ENCODE measurements around the gene ACBD7. TPM values are rescaled to one million over a fixed set of nuclear protein-coding genes. Genes with fewer than 3 reads are reported as not detected.

Gene ACBD7
- total RNA-seq, 1 donor from 2014 or later: not detected

DNA sequence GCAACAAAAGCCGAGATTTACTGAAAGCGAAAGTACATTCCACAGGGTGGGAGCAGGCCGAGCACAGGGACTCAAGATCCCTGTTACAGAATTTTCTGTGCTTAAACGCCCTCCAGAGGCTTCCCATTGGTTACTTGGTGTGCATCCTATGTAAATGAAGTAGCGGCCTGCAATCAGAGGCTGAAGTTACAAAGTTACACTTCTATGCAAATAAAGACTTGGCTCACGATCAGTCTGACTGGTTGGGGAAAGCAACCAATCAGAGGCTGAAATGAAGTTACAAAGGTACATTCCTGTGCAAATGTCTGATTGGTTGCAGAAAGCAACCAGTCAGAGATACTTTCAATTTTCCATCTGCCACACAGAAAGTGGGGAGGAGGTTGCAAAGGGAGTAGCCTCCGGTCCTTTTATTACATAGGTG is 4.1 kb downstream of the ACBD7 start:
- Histone ChIP-seq H3K36me3 (no peaks in the 10 kb centered on the region), H3K9me3 (no peaks in the 10 kb centered on the region), H3K27ac (peak overlapping the region; percentile 72), H3K27me3 (no peaks in the 10 kb centered on the region), H3K4me1 (peaks cover 7% of the 10 kb centered on the region), H3K4me3 (peak overlapping the region; percentile 55)
- intact Hi-C loops (cut with DNase I): no loop called here
- TF ChIP-seq, protein P1, sequence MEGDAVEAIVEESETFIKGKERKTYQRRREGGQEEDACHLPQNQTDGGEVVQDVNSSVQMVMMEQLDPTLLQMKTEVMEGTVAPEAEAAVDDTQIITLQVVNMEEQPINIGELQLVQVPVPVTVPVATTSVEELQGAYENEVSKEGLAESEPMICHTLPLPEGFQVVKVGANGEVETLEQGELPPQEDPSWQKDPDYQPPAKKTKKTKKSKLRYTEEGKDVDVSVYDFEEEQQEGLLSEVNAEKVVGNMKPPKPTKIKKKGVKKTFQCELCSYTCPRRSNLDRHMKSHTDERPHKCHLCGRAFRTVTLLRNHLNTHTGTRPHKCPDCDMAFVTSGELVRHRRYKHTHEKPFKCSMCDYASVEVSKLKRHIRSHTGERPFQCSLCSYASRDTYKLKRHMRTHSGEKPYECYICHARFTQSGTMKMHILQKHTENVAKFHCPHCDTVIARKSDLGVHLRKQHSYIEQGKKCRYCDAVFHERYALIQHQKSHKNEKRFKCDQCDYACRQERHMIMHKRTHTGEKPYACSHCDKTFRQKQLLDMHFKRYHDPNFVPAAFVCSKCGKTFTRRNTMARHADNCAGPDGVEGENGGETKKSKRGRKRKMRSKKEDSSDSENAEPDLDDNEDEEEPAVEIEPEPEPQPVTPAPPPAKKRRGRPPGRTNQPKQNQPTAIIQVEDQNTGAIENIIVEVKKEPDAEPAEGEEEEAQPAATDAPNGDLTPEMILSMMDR (IDR thresholded peaks at IDR 0.05): peak; percentile 6
- ATAC-seq (peak; percentile 76), DNase-seq (no peak)

DNA sequence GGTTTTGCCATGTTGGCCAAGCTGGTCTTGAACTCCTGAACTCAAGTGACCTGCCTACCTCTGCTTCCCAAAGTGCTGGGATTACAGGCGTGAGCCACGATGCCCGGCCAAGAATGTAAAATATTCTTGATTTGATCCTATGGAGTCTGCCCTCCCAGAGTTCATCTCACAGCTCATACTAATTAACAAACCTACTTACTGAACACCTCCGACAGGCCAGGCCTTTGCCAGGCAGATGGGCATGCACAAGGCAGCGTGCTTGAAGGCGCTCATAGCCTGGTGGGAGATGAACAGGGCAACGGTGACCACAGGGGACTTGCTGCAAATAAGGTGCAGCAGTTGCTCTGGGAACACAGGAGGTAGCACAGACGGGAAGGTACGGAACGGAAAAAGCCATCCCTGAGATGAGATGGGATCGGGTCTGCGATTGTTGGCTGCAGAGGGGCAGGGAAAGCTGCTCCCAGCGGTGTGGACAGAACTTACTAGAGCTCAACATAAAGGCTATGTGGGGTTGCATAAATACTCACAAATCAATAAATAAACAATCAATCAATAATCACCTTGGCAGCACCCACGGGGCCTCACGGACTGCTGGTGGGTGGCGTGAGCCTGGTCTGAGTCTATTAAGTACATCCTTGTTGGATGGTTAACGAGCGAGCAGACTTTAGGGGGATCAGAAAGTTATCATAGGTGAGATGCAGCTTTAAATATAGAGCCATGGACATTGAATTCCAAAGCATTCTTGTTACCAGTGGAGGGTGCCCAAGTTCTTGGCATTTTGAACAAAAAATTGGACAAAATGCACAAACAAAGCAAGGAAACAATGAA is 4.7 kb downstream of the ACBD7 start:
- no peaks in the 10 kb centered on the region for H3K9me3 ChIP-seq
- peak overlapping the region; percentile 55 for H3K4me3 ChIP-seq
- ATAC-seq: no peak
- TF ChIP-seq, protein P1 (IDR thresholded peaks at IDR 0.05): no peak
- H3K36me3 ChIP-seq: no peaks in the 10 kb centered on the region
- H3K27me3 ChIP-seq: no peaks in the 10 kb centered on the region
- DNase-seq: no peak
- H3K27ac ChIP-seq: peak overlapping the region; percentile 72
- peaks cover 5% of the 10 kb centered on the region for H3K4me1 ChIP-seq
- intact Hi-C loops (cut with DNase I): no loop called here

DNA sequence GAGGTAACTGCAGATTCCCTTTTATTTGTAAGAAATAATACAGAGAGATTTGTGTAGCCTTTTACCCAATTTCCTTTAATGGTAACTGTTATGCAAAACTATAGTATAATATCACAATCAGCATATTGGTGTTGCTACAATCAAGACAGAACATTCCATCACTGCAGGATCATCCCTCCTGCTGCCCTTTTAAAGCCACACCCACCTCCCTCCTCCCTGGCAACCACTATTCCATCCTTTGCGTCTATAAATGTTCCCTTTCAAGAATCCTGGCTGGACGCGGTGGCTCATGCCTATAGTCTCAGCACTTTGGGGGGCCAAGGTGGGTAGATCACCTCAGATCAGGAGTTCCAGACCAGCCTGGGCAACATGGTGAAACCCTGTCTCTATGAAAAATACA is 13.2 kb downstream of the ACBD7 start:
- DNase-seq (no peak), ATAC-seq (no peak)
- intact Hi-C loops (cut with DNase I): no loop called here

DNA sequence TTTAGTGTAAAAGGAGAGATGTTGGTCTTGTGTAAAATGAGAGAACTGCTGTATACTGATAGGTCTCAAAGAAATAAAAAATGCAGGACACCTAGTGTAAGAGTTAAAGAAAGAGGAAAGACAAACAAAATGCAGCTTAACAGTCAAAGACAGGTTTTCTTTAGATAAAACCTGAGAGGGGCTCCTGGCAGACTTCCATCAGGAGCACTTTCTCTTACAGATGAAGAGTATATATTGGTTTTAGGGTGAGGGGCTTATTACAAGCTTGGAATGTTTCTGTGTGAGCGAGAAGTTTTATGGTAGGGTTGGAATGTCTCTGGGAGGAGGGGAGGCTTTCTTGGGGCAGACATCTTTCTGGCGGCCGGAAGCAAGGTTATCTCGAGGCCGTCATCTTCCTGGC is 16.2 kb downstream of the ACBD7 start:
- ATAC-seq: no peak
- no peaks in the 10 kb centered on the region for H3K27me3 ChIP-seq
- DNase-seq: no peak
- no peak overlapping the region for H3K4me3 ChIP-seq
- H3K36me3 ChIP-seq: no peaks in the 10 kb centered on the region
- H3K27ac ChIP-seq: no peak overlapping the region
- no peaks in the 10 kb centered on the region for H3K4me1 ChIP-seq
- no peaks in the 10 kb centered on the region for H3K9me3 ChIP-seq
- intact Hi-C loops (cut with DNase I): no loop called here
- TF ChIP-seq, protein P1 (IDR thresholded peaks at IDR 0.05): no peak

More for the DNA sequence above, 13.2 kb downstream of the ACBD7 start:
- no peaks in the 10 kb centered on the region for H3K27me3 ChIP-seq
- no peaks in the 10 kb centered on the region for H3K36me3 ChIP-seq
- H3K9me3 ChIP-seq: no peaks in the 10 kb centered on the region
- no peak overlapping the region for H3K27ac ChIP-seq
- TF ChIP-seq, protein P1 (IDR thresholded peaks at IDR 0.05): no peak
- H3K4me1 ChIP-seq: no peaks in the 10 kb centered on the region
- H3K4me3 ChIP-seq: no peak overlapping the region

DNA sequence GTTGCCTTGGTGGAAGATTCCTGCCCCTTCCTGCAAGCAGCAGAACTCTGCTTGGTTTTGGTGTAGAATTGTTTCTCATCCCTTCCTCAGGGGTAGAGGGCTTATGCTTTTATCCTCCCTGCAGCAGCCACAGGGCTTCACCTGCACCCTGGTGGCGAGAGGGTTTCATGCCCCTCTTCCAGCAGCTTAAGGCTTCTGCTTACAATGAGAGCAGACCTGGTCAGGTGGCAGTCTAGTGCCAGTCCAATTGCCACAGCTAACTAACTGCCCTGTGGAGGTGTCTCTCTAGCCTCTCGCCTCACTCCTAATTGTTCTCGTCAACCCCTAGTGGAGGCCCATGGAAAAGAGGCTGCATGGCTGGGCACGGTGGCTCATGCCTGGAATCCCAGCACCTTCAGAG is 19.3 kb downstream of the ACBD7 start:
- Histone ChIP-seq H3K36me3 (no peaks in the 10 kb centered on the region), H3K4me1 (no peaks in the 10 kb centered on the region)
- intact Hi-C loops (cut with DNase I): no loop called here

More for the DNA sequence above, 19.3 kb downstream of the ACBD7 start:
- ATAC-seq (no peak), DNase-seq (no peak)
- no peaks in the 10 kb centered on the region for H3K9me3 ChIP-seq
- no peak overlapping the region for H3K27ac ChIP-seq
- no peaks in the 10 kb centered on the region for H3K27me3 ChIP-seq
- no peak overlapping the region for H3K4me3 ChIP-seq
- TF ChIP-seq, protein P1 (IDR thresholded peaks at IDR 0.05): no peak

Measured in upper lobe of right lung (tissue), 1 donor.